Activated naive CD8-positive, alpha-beta T cell treated with anti-CD3 and anti-CD28 coated beads, Interleukin-2, amount 50 U/mL, for 24 hours (primary cell): ENCODE results near the gene GPR158.

Experiments used
- ATAC-seq: fragments of 150-1000 bp; cut with Tn5 transposase; one replicate; pipeline ENCODE4 v1.10.0; 2021
- DNase-seq: peaks from one replicate; pipeline ENCODE4 v3.0.0; 2021
- H3K27ac Mint-ChIP-seq: one replicate; pipeline ENCODE4 v1.8.0; 2021; ENCODE audit warnings: mild to moderate bottlenecking, mixed read lengths
- H3K27me3 Mint-ChIP-seq: one replicate; pipeline ENCODE4 v1.8.0; 2021; ENCODE audit warnings: mixed read lengths
- H3K36me3 Mint-ChIP-seq: one replicate; pipeline ENCODE4 v1.8.0; 2021; ENCODE audit warnings: low read depth, mixed read lengths
- H3K4me1 Mint-ChIP-seq: one replicate; pipeline ENCODE4 v1.8.0; 2021; ENCODE audit warnings: mixed read lengths
- H3K4me3 Mint-ChIP-seq: one replicate; pipeline ENCODE4 v1.8.0; 2021; ENCODE audit warnings: mild to moderate bottlenecking, moderate library complexity, mixed read lengths
- H3K9me3 Mint-ChIP-seq: one replicate; pipeline ENCODE4 v1.8.0; 2021; ENCODE audit warnings: mixed read lengths

The GPR158 gene

GRCh38 chr10:25453619-25454018 is 278.8 kb downstream of the GPR158 start:
- Mint-ChIP-seq H3K4me3 (no peak overlapping the region), H3K27ac (no peak overlapping the region), H3K9me3 (peaks cover 22% of the 10 kb centered on the region), H3K27me3 (no peaks in the 10 kb centered on the region), H3K36me3 (no peaks in the 10 kb centered on the region), H3K4me1 (no peaks in the 10 kb centered on the region)
- no peak for ATAC-seq
- DNase-seq, result no peak

GRCh38 chr10:25455980-25456567 is 281.3 kb downstream of the GPR158 start:
- Mint-ChIP-seq H3K27me3 (no peaks in the 10 kb centered on the region), H3K4me3 (no peak overlapping the region), H3K36me3 (no peaks in the 10 kb centered on the region), H3K27ac (no peak overlapping the region), H3K4me1 (no peaks in the 10 kb centered on the region), H3K9me3 (peaks cover 16% of the 10 kb centered on the region)
- DNase-seq (no peak), ATAC-seq (no peak)

- H3K27ac Mint-ChIP-seq, result no peak overlapping the region
- H3K36me3 Mint-ChIP-seq, result no peaks in the 10 kb centered on the region
- no peak overlapping the region for H3K4me3 Mint-ChIP-seq
- ATAC-seq (no peak), DNase-seq (no peak)
- H3K9me3 Mint-ChIP-seq, result peaks cover 16% of the 10 kb centered on the region
- no peaks in the 10 kb centered on the region for H3K4me1 Mint-ChIP-seq
- H3K27me3 Mint-ChIP-seq, result no peaks in the 10 kb centered on the region
These were observed 282.8 kb downstream of the GPR158 start for GRCh38 chr10:25457552-25457951.

GRCh38 chr10:25465582-25466372 is 291.0 kb downstream of the GPR158 start:
- no peak for ATAC-seq

GRCh38 chr10:25467881-25468280 is 293.1 kb downstream of the GPR158 start:
- DNase-seq, result no peak

More at GRCh38 chr10:25465582-25466372, 291.0 kb downstream of the GPR158 start:
- Mint-ChIP-seq H3K36me3 (no peaks in the 10 kb centered on the region), H3K27ac (no peak overlapping the region), H3K9me3 (peaks cover 10% of the 10 kb centered on the region), H3K4me1 (no peaks in the 10 kb centered on the region), H3K27me3 (no peaks in the 10 kb centered on the region), H3K4me3 (no peak overlapping the region)
- DNase-seq, result no peak

GRCh38 chr10:25481467-25481866 is 306.7 kb downstream of the GPR158 start:
- Mint-ChIP-seq H3K9me3 (peaks cover 20% of the 10 kb centered on the region), H3K27me3 (no peaks in the 10 kb centered on the region), H3K27ac (no peak overlapping the region), H3K4me1 (no peaks in the 10 kb centered on the region), H3K36me3 (no peaks in the 10 kb centered on the region), H3K4me3 (no peak overlapping the region)
- DNase-seq (no peak), ATAC-seq (no peak)

More at GRCh38 chr10:25467881-25468280, 293.1 kb downstream of the GPR158 start:
- no peak overlapping the region for H3K4me3 Mint-ChIP-seq
- H3K27ac Mint-ChIP-seq, result no peak overlapping the region
- no peaks in the 10 kb centered on the region for H3K36me3 Mint-ChIP-seq
- no peak for ATAC-seq
- H3K9me3 Mint-ChIP-seq, result peaks cover 14% of the 10 kb centered on the region
- H3K27me3 Mint-ChIP-seq, result no peaks in the 10 kb centered on the region
- no peaks in the 10 kb centered on the region for H3K4me1 Mint-ChIP-seq

- H3K27me3 Mint-ChIP-seq, result no peaks in the 10 kb centered on the region
- no peaks in the 10 kb centered on the region for H3K36me3 Mint-ChIP-seq
- DNase-seq, result no peak
- H3K4me3 Mint-ChIP-seq, result no peak overlapping the region
- no peak for ATAC-seq
- H3K4me1 Mint-ChIP-seq, result no peaks in the 10 kb centered on the region
- peaks cover 20% of the 10 kb centered on the region for H3K9me3 Mint-ChIP-seq
- no peak overlapping the region for H3K27ac Mint-ChIP-seq
These were observed 309.2 kb downstream of the GPR158 start for GRCh38 chr10:25483999-25484398.

- Mint-ChIP-seq H3K27me3 (no peaks in the 10 kb centered on the region), H3K4me3 (no peak overlapping the region), H3K4me1 (no peaks in the 10 kb centered on the region), H3K27ac (no peak overlapping the region), H3K36me3 (no peaks in the 10 kb centered on the region), H3K9me3 (peaks cover 11% of the 10 kb centered on the region)
- ATAC-seq, result no peak
- no peak for DNase-seq
These were observed 312.5 kb downstream of the GPR158 start for GRCh38 chr10:25487266-25487665.

- Mint-ChIP-seq H3K27ac (no peak overlapping the region), H3K4me1 (no peaks in the 10 kb centered on the region), H3K9me3 (no peaks in the 10 kb centered on the region), H3K36me3 (no peaks in the 10 kb centered on the region), H3K27me3 (no peaks in the 10 kb centered on the region), H3K4me3 (no peak overlapping the region)
- DNase-seq (no peak), ATAC-seq (no peak)
These were observed 317.2 kb downstream of the GPR158 start for GRCh38 chr10:25492040-25492439.

GRCh38 chr10:25492680-25493079 is 317.9 kb downstream of the GPR158 start:
- DNase-seq (no peak), ATAC-seq (no peak)
- Mint-ChIP-seq H3K27ac (no peak overlapping the region), H3K27me3 (no peaks in the 10 kb centered on the region), H3K36me3 (no peaks in the 10 kb centered on the region), H3K9me3 (no peaks in the 10 kb centered on the region), H3K4me3 (no peak overlapping the region), H3K4me1 (no peaks in the 10 kb centered on the region)

GRCh38 chr10:25493122-25493893 is 318.5 kb downstream of the GPR158 start:
- DNase-seq (no peak), ATAC-seq (no peak)
- no peaks in the 10 kb centered on the region for H3K4me1 Mint-ChIP-seq
- no peak overlapping the region for H3K27ac Mint-ChIP-seq
- no peaks in the 10 kb centered on the region for H3K36me3 Mint-ChIP-seq
- H3K4me3 Mint-ChIP-seq, result no peak overlapping the region
- H3K9me3 Mint-ChIP-seq, result no peaks in the 10 kb centered on the region
- H3K27me3 Mint-ChIP-seq, result no peaks in the 10 kb centered on the region

- no peak for DNase-seq
- ATAC-seq, result no peak
These were observed 322.4 kb downstream of the GPR158 start for GRCh38 chr10:25497246-25497645.

GRCh38 chr10:25498645-25499044 is 323.8 kb downstream of the GPR158 start:
- H3K36me3 Mint-ChIP-seq, result no peaks in the 10 kb centered on the region
- no peaks in the 10 kb centered on the region for H3K27me3 Mint-ChIP-seq
- H3K27ac Mint-ChIP-seq, result no peak overlapping the region
- no peak for ATAC-seq
- no peaks in the 10 kb centered on the region for H3K4me1 Mint-ChIP-seq
- H3K9me3 Mint-ChIP-seq, result no peaks in the 10 kb centered on the region
- no peak for DNase-seq
- no peak overlapping the region for H3K4me3 Mint-ChIP-seq

More at GRCh38 chr10:25497246-25497645, 322.4 kb downstream of the GPR158 start:
- H3K9me3 Mint-ChIP-seq, result no peaks in the 10 kb centered on the region
- no peaks in the 10 kb centered on the region for H3K36me3 Mint-ChIP-seq
- H3K4me1 Mint-ChIP-seq, result no peaks in the 10 kb centered on the region
- H3K27ac Mint-ChIP-seq, result no peak overlapping the region
- no peak overlapping the region for H3K4me3 Mint-ChIP-seq
- no peaks in the 10 kb centered on the region for H3K27me3 Mint-ChIP-seq

GRCh38 chr10:25501912-25502311 is 327.1 kb downstream of the GPR158 start:
- no peaks in the 10 kb centered on the region for H3K4me1 Mint-ChIP-seq
- DNase-seq, result no peak
- H3K36me3 Mint-ChIP-seq, result no peaks in the 10 kb centered on the region
- H3K4me3 Mint-ChIP-seq, result no peak overlapping the region
- no peak for ATAC-seq
- H3K27me3 Mint-ChIP-seq, result no peaks in the 10 kb centered on the region
- no peak overlapping the region for H3K27ac Mint-ChIP-seq
- no peaks in the 10 kb centered on the region for H3K9me3 Mint-ChIP-seq

- Mint-ChIP-seq H3K4me3 (no peak overlapping the region), H3K36me3 (no peaks in the 10 kb centered on the region), H3K27ac (no peak overlapping the region), H3K9me3 (no peaks in the 10 kb centered on the region), H3K27me3 (no peaks in the 10 kb centered on the region), H3K4me1 (no peaks in the 10 kb centered on the region)
- ATAC-seq (no peak), DNase-seq (no peak)
These were observed 327.7 kb downstream of the GPR158 start for GRCh38 chr10:25502453-25502852.
